Fibroblast of gingiva (primary cell): ENCODE data around the gene METTL4.
A peak's percentile ranks its signal among the peaks of the same experiment; 100 is the strongest.

Experiments
- DNase-seq: peaks from one replicate; pipeline ENCODE4 v3.0.0-alpha.2; 2011; ENCODE audit warnings: low read depth

The METTL4 gene, protein sequence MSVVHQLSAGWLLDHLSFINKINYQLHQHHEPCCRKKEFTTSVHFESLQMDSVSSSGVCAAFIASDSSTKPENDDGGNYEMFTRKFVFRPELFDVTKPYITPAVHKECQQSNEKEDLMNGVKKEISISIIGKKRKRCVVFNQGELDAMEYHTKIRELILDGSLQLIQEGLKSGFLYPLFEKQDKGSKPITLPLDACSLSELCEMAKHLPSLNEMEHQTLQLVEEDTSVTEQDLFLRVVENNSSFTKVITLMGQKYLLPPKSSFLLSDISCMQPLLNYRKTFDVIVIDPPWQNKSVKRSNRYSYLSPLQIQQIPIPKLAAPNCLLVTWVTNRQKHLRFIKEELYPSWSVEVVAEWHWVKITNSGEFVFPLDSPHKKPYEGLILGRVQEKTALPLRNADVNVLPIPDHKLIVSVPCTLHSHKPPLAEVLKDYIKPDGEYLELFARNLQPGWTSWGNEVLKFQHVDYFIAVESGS

DNA sequence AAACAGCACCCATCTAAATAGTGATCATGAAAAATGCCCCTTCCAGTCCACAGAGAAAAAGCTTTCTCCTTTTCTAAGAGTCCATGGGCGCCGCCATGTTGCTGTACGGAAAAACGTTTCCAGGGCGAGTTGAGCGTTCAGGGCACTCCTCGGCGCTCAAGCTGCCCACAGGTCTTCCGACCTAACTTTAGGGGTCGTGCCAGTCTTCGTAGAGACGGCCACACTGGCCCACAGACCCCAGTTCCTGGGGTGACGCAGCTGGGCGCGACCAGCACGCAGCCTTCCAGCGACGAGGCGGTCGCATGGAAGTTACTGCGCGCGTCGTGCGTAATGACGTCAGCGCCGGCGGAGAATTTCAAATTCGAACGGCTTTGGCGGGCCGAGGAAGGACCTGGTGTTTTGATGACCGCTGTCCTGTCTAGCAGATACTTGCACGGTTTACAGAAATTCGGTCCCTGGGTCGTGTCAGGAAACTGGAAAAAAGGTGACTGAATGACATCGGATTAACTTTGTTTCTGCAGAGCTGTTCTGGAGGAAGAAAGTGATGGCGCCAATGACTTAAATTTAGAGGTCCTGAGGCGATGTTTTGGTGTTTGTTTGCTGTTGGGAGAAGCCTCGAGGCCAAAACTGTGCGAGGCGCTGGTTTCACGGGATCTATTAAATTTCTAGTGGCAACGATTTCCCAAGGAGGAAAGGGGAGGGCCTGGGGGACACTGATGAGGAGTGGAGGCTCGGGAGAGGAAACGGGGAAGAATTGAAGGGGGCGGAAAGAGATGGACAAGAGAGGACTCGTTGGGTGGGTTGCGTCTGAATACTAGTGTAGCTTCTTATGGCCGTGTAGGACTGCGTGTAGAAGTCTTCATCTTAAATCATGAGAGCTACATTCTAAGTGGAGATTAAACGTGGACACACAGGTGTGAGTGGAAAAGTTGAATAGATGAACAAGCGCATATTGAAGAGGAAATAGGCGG lies at the start of gene METTL4, which contains the start of gene NDC80:
METTL4 (minus strand) TSS at position 306 of the 971 bp plus-strand sequence. CDS start 4,289 bp downstream, outside the sequence.
NDC80 (plus strand) TSS at position 358 of the 971 bp plus-strand sequence. CDS start 1,429 bp downstream, outside the sequence.
- DNase-seq = peak; percentile 88

DNA sequence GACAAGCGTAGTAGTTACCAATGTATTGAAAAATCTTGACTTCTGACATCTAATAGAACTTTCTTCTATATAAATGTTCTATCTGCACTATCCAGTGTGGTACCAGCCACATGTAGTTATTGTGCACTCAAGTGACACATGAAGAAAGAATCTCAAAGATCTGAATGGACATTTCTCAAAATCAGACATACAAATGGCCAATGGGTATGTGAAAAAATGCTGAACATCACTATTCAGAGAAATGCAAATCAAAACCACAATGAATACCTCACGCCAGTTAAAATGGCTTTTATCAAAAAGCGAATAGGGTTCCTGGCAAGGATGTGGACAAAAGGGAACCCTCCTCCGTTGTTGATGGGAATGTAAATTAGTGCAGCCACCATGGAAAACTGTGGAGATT lies 46.7 kb upstream of the METTL4 start:
- no peak for DNase-seq

DNA sequence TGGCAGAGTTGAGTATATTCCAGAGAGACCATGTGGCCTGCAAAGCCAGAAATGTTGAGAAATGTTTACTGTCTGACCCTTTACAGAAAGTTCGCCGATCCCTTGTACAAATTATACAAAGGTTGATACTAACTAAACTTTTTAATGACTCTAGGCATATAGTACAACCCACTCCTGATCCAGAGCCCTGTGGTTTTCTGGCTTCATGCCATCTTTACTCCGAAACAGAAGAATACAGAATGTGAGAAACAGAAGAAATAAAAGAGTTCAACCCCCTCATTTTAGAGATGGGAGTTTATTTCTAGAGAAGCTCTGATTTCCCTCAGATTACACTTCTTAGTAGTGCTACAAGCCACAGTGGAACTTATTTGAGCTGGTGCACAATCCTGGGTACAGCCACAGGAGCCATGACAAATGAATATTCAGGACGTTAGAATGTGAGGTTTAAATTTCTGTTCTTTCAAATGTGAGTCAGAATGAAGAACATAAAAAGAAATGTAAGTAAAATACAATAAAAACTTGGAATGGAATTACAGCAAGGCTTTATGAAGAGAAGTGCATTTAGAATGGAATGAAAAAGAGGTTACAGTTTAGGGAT lies 46.2 kb upstream of the METTL4 start:
- DNase-seq = no peak

DNA sequence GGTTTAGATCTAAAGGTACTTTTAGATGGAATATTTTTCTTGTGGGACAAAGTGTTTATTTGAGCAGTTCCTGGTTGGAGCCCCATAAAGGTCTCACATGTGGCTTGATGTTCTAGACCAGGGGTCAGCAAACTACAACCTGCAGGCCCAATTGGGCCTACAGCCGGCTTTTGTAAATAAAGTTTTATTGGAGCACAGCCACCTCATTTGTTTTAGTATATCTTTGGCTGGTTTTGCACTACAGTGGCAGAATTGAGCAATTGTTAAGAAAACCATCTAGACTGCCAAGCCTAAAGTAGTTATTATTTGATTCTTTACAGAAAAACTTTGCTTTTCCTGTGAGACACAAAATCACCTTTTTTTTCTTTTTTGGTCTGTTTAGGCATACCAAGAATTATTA lies 41.7 kb upstream of the METTL4 start:
- DNase-seq = peak; percentile 47

DNA sequence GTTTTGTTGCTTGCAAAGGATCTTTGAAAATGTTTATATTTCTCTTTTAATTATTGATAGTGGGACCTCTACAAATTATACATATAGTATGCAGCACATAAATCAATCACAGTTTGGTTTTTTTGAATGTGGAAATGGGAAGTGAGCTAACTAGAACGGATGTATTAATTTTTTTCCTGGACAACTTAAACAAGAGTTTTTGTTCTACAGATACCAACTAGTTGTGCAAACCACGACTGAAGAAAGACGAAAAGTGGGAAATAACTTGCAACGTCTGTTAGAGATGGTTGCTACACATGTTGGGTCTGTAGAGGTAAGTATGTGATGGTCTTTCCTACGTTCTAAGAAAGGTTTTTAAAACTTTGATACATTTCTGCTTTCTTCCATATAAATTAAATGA lies 39.2 kb upstream of the METTL4 start:
- no peak for DNase-seq

DNA sequence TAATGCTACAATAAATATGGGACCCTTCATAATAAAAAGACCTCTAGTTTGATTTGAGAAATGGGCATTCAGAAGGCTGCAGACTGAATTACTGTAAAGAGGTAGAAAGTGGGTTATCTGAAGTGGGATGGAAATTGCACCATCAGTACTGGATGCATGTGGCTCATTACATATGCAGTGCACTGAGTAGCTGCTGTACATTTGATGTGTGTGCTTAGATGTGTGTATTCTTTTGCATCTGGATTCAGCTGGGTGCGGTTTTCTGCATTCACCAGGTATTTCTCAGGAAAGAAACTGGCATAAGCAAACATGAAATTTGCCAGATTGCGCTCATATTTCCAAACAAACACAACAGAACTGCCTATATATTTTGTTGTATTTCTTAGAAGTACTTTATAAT lies 38.3 kb upstream of the METTL4 start:
- no peak for DNase-seq

DNA sequence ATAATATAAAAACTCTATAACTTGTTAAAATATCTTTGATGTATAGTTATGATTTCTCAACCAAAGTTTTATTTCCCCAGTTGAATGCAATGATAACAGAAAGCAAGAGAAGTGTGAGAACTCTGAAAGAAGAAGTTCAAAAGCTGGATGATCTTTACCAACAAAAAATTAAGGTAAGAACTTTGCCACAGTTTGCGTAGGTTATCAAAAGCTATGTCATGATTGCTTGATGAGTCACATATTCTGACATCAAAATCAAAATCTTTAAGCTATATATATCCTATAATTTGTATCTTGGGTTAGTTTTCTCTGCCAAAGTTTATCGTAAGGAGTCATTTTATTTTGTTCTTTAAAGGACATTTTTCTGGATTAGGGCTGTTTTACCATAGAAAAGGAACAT lies 35.0 kb upstream of the METTL4 start:
- no peak for DNase-seq

DNA sequence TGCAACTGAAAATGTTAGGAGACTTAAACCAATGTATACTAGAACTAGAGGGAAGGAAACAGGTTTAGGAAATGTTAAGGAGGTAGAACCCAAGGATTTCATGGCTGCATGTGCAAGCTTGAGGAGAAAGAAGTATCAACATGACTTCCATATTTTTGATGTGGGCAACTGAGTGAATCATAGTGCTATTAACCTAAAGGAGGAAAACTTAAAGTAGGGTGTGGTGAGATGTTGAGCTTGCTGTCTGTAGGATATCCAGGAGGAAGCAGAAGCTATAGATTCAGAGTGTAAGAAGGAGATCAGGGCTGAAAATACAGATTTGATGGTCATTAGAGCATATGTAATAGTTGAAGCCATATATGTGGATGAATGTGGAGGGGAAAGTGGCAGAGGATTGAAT lies 31.5 kb upstream of the METTL4 start:
- DNase-seq = no peak

DNA sequence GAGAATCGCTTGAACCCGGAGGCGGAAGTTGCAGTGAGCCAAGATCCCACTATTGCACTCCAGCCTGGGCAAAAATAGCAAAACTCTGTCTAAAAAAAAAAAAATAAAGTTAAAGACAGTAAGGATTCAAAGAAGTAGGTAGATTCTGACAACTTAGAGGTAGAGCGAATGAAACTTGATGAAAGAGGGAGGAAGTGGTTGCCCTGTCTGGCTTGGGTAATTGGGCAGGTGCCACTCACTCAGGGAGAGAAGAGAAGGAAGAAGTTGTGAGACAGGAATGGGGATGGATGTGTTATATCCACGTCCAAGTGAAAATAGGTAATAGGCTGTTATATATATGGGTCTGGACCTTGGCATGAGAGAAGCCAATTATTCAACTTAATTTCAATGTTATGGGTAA lies 26.3 kb upstream of the METTL4 start:
- DNase-seq = no peak

DNA sequence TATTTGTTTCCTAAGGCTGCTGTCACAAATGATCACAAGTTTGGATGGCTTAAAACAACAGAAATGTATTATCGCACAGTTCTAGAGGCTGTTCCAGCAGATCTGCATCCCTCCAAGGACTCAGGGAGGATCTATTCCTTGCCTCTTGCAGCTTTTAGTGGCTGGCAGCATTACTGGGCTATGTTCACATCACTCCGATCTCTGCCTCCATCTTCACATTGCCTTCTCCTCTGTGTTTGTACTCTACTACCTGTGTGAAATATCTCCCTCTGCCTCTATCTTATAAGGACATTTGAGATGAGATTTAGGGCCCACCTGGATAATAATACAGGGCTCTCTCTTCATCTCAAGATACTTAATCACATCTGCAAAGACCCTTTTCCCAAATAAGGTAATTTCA lies 19.0 kb upstream of the METTL4 start:
- no peak for DNase-seq

DNA sequence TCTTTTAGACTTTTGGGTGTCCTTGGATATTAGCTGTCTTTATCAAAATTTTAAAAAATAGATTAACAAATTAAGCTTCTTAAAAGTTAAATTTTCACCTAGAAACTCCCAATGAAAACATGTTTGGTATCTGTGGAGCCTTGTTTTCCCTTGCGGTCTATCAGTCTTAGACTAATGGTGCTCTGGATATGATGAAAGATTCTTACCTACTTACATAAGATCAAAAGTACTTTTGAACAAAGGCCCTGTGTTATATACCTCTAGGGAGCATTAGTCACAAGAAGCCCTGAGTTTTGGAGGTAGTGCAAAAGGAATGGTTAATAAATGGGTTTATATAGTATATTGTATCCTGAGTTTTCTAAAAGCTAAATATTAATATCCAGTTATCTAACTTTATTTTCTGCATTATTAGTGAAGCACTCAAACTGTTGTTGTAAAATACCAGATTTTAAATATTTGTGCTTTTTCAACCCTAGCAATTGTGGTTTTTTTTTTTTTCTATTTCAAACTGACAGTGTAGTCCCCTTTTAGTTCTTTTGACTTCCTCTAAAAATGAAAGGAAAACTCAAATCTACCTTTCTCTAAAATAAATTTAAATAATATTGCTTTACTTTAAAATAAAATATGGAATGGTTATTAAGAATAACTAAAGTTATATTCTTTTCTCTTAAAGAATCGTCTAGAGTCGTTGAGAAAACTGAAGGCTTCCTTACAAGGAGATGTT lies 18.2 kb upstream of the METTL4 start:
- no peak for DNase-seq

DNA sequence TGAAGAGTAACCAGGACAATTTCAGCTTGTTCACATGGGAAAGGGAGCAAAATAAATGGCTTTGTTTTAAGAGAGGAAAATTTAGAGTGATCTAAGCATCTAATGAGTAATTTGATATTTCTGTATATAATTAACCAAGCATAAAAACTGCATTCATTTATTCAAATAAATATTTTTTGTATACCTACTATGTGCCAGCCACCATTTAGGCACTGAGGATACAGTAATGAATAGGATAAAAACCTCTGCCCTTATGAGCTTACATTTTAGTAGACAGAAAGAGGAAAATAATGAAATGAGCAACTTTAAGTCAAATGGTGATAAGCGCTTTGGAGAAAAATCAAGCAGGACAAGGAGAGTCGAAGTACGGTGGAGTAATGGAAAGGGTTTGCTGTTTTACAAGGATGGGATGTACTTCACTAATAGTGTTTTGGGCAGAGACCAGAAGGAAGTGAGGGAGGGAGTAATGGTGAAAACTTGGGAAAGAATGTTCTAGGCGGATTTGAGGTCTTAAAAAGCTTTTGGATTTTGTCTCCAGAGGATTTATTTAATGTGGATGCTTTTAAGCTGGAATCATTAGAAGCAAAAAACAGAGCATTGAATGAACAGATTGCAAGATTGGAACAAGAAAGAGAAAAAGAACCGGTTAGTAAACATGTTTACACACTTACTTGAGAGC lies 17.5 kb upstream of the METTL4 start:
- DNase-seq = no peak

DNA sequence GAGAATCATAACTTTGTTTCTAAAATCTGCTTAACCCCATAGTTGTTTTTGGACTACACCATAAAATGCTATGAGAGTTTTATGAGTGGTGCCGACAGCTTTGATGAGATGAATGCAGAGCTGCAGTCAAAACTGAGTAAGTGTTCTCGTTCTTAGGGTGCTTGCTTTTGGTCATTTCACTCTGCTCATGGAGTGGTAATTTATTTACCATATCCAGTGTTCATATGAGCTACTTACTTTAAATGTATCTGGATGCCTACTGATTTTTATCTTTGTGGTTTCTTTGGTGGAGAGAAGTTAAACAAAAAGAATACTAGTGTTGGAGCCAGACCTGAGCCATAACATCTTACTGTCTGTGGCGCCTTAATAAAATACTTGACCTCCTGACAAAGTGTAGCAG lies 16.5 kb upstream of the METTL4 start:
- no peak for DNase-seq

DNA sequence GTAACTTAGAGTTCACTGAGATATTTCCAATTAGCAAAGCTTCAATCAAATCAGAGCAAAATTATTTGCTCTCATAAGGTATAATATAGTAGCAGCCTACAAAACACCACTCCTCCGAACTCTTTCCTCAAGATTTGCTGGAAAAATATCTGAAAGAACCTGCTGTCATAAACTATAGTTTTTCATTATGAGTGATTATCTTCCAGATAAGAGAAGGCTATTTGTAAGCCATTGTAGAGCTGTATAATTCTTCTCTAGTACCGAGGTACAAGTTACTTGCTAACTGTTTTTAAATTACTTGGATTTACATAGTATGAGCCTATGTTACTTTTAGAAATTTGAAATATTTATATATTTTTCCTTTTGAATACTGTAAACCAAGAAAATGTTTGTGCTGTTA lies 2.1 kb upstream of the METTL4 start:
- DNase-seq = no peak

DNA sequence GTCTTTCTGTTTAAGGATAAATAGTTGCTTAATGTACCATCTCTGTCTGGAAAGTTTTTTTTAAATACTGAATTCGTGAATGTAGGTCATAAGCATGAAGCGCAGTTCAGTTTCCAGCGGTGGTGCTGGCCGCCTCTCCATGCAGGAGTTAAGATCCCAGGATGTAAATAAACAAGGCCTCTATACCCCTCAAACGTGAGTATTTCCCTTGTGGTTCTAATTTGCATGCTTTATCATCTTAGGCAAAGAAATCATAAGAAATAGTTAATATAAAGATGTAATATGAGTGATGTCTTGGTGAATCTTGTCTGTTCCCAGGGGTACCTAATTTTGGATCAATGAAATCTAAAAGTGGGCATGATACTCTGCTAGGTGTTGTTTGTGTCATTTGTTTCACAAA lies 1.6 kb upstream of the METTL4 start:
- DNase-seq = no peak

DNA sequence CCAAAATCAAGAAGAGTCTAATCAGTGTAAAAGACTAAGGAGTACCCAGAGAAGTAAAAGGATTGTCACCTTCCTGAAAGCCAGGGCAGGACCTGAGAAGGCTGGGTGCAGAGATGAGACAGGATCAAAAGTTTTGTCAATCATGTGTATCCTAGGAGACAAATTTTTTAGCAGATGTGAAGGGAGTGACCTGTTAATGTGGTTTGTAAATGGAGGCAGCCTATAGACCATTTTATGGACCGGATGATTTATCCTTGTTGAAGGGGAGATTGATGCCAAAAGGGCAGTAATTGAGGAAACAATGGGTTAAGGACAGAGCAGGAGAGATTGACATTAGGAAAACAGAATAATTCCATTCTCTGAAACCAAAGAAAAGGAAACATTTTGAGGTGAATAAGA lies 865 bp upstream of the METTL4 start:
- no peak for DNase-seq

DNA sequence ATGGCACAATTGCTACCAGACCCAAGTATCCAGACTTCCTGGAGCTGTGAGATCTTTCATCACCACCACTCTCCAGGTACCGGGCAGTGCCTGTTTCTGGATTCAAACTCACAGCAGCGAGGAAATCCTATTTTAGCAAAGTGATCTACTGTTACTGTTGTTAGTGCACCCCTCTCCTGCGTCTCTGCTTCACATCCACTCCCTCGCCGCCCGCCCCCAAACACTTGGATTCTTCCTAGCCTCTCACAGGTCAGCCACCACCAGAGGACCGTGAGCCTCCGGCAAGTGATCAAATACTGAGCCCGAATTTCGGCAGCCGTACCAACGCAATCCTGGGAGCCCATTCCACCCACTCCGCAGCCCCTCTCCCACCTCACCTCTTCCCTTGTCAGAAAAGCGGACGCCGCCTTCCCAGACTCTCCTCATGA lies 519 bp downstream of the METTL4 start:
- DNase-seq = peak; percentile 63

DNA sequence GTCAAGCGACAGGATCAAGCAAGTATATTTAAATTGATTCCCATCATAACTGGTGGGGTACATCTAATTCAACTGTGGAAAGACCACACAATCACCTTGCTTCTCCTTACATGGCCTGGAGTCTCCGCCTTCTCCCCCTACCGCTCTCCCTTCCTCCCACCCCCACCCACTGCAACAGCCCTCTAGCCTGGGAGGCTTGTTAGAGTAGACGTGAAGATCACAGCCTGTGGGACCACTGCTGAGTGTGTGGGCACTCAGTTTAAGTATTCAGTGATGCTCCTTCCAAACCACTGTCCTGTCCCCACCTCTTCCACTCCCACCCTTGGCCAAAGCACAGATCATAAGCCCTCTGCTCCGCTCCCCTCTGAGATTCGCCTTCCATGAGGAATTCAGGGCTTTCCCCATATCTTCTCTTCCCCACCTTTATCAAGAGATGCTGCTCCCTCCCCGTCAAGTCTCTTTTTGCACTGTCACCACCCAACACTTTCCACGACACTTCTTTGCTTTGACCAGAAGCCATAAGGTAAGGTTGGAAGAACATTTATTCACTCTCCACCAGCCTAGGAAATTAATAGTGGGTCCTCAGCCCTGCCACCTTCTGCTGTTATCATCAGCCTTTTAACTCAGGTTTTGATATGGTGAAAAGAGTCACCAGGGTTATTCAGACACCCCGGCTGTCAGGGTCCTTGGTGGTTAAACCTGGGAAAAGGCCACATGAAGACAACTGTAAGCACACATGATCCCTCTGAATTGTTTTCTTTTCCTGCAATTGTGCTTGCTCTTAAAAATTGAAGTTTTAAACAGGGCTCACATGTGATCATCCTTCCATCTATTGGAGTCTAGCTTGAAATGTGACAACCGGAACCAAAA lies 1.7 kb downstream of the METTL4 start:
- no peak for DNase-seq

DNA sequence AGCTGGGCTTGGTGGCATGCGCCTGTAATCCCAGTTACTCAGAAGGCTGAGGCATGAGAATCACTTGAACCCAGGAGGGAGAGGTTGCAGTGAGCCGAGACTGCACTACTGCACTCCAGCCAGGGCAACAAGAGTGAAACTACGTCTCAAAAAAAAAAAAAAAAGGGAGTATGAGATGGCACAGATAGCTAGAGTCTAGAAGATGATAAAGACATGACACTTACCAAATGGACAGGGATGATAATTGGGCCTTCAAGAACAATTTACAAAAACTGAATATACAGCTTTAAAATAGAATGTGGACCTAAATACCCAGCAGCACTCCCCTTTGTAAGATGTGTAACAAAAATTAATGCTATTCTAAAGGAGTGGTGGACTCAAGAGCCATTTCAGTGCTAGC lies 2.7 kb downstream of the METTL4 start:
- no peak for DNase-seq

DNA sequence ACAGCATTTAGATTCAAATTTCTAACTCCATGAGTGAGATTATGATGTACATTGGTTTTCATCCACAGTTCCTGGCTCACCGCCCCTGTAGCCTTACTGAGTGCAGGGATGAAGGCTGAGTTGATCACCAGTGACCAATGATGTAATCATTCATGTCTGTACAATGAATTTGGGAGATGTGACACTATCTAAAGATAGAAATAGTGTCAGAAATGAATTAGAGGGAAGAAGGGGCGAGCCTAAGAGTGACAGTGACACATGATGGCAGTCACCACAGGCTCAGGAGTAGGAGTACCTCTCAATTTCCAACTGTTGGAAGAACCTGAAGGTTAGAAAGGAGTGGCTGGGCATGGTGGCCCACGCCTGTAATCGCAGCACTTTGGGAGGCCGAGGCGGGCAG lies 3.2 kb downstream of the METTL4 start:
- no peak for DNase-seq
